Placental pericyte (primary cell): ENCODE data around the gene ABHD17C. TPM values are rescaled to one million over a fixed set of nuclear protein-coding genes. Genes with fewer than 3 reads are reported as not detected.

Experiments used
- small RNA-seq: library from RNA; depleted of rRNA; stranded (forward); fragments of <200 nt; gene quantifications from one replicate; pipeline ENCODE3, GENCODE V24; 2012; ENCODE audit warnings: low replicate concordance
- total RNA-seq: library from RNA; depleted of rRNA; stranded (reverse); fragments of >200 nt; gene quantifications from 2 replicates; pipeline ENCODE4 v1.2.3, GENCODE V29; 2012

The ABHD17C gene
- 9.0 and 12.6 TPM in 2 replicates for total RNA-seq

GRCh38 chr15:80695099-80695910 lies at the start of gene ABHD17C:
TSS of gene ABHD17C (plus strand) at chr15:80695310. CDS start at chr15:80695430, 120 bp downstream.

GRCh38 chr15:80778964-80779657 lies 84.0 kb downstream of the ABHD17C start, which contains the start of gene CEMIP:
TSS of gene CEMIP (plus strand) at chr15:80779370. CDS start at chr15:80873880, 94,510 bp downstream.

Small RNA genes lying within 50 kb of the gene (small RNA-seq; reads per million reads assigned to genes)
- gene RNU6-380P, result not detected

Other genes starting within 250 kb of the ABHD17C start
- 42.1 and 259 TPM in 2 replicates for gene CEMIP, start 84.1 kb downstream of the ABHD17C start, total RNA-seq